ENCODE results near the gene OR51B6.

GRCh38 chr11:5390210-5390609 lies 38.9 kb downstream of the OR51B6 start:
- no peak for TF ChIP-seq EZH2 (IDR thresholded peaks at IDR 0.05; ENCODE audit: borderline replicate concordance, low read depth, low read length, severe bottlenecking)
- TF ChIP-seq POLR2A (IDR thresholded peaks at IDR 0.05; ENCODE audit: low read depth, low read length), result no peak
- TF ChIP-seq MYC (IDR thresholded peaks at IDR 0.05; ENCODE audit: low read depth, low read length), result no peak
